ENCODE data around the gene SLC25A40. TPM values are rescaled to one million over a fixed set of nuclear protein-coding genes. Genes with fewer than 3 reads are reported as not detected.
A peak's percentile ranks its signal among the peaks of the same experiment; 100 is the strongest.

The SLC25A40 gene
- total RNA-seq, 1 donor from 2014 or later, result 36.3 TPM

- DNase-seq (ENCODE audit: low read depth, low spot score), result no peak
- Mint-ChIP-seq H3K4me1 (peaks cover 5% of the 10 kb centered on the region), H3K36me3 (ENCODE audit: low read depth) (peaks cover 18% of the 10 kb centered on the region), H3K9me3 (no peaks in the 10 kb centered on the region), H3K4me3 (no peak overlapping the region), H3K27ac (ENCODE audit: unreplicated experiment) (no peak overlapping the region), H3K27me3 (ENCODE audit: low read depth) (no peaks in the 10 kb centered on the region)
- TF ChIP-seq CTCF (conservative IDR thresholded peaks at IDR 0.05), result no peak
Measured at GRCh38 chr7:87885018-87885417, 8.9 kb upstream of the SLC25A40 start.

- Mint-ChIP-seq H3K36me3 (ENCODE audit: low read depth) (peaks cover 19% of the 10 kb centered on the region), H3K4me3 (no peak overlapping the region), H3K4me1 (peaks cover 18% of the 10 kb centered on the region)
Measured at GRCh38 chr7:87882151-87882937, 6.2 kb upstream of the SLC25A40 start.

GRCh38 chr7:87878208-87878735 is 2.1 kb upstream of the SLC25A40 start:
- no peak for TF ChIP-seq CTCF (conservative IDR thresholded peaks at IDR 0.05)
- peak overlapping the region; percentile 96 for H3K4me3 Mint-ChIP-seq
- peaks cover 42% of the 10 kb centered on the region for H3K4me1 Mint-ChIP-seq
- H3K9me3 Mint-ChIP-seq, result peaks cover 2% of the 10 kb centered on the region
- no peak for DNase-seq (ENCODE audit: low read depth, low spot score)
- no peaks in the 10 kb centered on the region for H3K27me3 Mint-ChIP-seq (ENCODE audit: low read depth)
- no peak overlapping the region for H3K27ac Mint-ChIP-seq (ENCODE audit: unreplicated experiment)
- peaks cover 21% of the 10 kb centered on the region for H3K36me3 Mint-ChIP-seq (ENCODE audit: low read depth)

More at GRCh38 chr7:87882151-87882937, 6.2 kb upstream of the SLC25A40 start:
- no peaks in the 10 kb centered on the region for H3K27me3 Mint-ChIP-seq (ENCODE audit: low read depth)
- no peak overlapping the region for H3K27ac Mint-ChIP-seq (ENCODE audit: unreplicated experiment)
- no peaks in the 10 kb centered on the region for H3K9me3 Mint-ChIP-seq
- DNase-seq (ENCODE audit: low read depth, low spot score), result no peak
- TF ChIP-seq CTCF (conservative IDR thresholded peaks at IDR 0.05), result no peak

DNA sequence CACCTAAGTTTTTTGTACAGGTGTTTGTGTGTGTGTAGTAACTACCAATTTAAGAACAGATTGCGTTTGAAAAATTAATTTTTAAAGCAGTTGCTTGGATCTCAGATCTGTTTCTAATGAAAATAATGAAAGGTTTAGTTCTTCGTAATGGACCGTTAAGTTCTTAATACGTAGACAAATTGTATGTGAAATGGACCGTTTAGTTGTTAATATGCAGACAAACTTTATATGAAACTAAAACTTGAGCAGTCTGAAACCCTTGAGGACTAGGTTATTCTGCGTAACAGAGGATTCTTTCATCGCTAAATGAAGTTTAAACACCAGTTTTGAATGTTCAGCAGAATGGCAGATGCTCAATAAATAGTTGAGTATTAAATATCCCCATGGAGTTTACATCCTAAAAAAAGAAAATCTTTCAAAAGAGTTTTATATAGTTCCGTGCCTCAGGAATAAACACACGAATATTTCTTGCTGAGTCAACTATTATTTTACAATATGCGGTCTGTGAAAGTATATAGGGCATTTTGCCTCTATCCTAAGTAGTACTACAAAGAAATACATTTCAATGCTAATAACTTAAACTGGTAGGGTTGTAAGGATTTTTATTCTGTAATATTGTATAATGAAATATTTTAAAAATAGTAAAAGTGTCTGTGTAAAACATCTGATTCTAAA is 1.3 kb upstream of the SLC25A40 start:
- Mint-ChIP-seq H3K27me3 (ENCODE audit: low read depth) (no peaks in the 10 kb centered on the region), H3K4me1 (peaks cover 37% of the 10 kb centered on the region), H3K4me3 (peak overlapping the region; percentile 96), H3K27ac (ENCODE audit: unreplicated experiment) (peak overlapping the region; percentile 98), H3K9me3 (peaks cover 6% of the 10 kb centered on the region), H3K36me3 (ENCODE audit: low read depth) (peaks cover 22% of the 10 kb centered on the region)
- no peak for TF ChIP-seq CTCF (conservative IDR thresholded peaks at IDR 0.05)
- DNase-seq (ENCODE audit: low read depth, low spot score), result no peak

DNA sequence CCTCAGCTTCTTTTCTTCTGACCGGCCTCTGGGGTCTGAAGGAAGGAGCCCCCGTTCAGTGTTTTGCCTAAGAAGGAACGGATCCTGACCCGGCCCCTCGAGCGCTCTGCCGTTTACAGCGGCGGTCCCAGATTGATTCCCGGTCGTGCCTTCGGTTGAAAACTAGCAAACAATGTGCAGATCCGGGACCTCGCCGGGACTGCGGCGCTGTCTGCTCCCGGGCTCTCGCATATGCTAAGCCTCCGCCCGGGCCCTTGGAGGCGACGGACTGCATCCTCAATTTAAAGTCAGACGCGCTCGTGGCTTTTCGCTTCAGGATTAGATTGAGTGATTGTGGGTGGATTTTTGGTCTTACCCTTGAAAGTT is 692 bp upstream of the SLC25A40 start:
- peaks cover 11% of the 10 kb centered on the region for H3K9me3 Mint-ChIP-seq

More for the DNA sequence above, 692 bp upstream of the SLC25A40 start:
- peaks cover 37% of the 10 kb centered on the region for H3K4me1 Mint-ChIP-seq
- peak; percentile 35 for DNase-seq (ENCODE audit: low read depth, low spot score)
- H3K27me3 Mint-ChIP-seq (ENCODE audit: low read depth), result no peaks in the 10 kb centered on the region
- no peak for TF ChIP-seq CTCF (conservative IDR thresholded peaks at IDR 0.05)
- peak overlapping the region; percentile 96 for H3K4me3 Mint-ChIP-seq
- peak overlapping the region; percentile 98 for H3K27ac Mint-ChIP-seq (ENCODE audit: unreplicated experiment)
- H3K36me3 Mint-ChIP-seq (ENCODE audit: low read depth), result peaks cover 29% of the 10 kb centered on the region

Measured in neural crest cell (in vitro differentiated cells).